T-helper 1 cell treated with Interleukin-12 subunit alpha and Interleukin-12 subunit beta and Interleukin-4 antibody, amounts not matched to agents 30 ng/mL and 1 ng/mL, for 36 hours (primary cell): ENCODE data around the gene KIR3DL3. TPM values are rescaled to one million over a fixed set of nuclear protein-coding genes. Genes with fewer than 3 reads are reported as not detected.
"Not testable (repeated sequence)": the region's sequence is repeated elsewhere in the genome, so short reads cannot be mapped to it uniquely, and the experiment has no call there.

Experiments used
- intact Hi-C: fragments of 100-400 bp; cut with micrococcal nuclease; formaldehyde crosslinking; loops from one replicate; pipeline ENCODE4 v1.15.1; 2024
- total RNA-seq: library from RNA; stranded (reverse); gene quantifications from 2 replicates; pipeline ENCODE4 v1.2.3, GENCODE V29; 2022

The KIR3DL3 gene
- total RNA-seq, 1 donor from 2014 or later, result not detected

GRCh38 chr19:54775830-54776229 lies 51.6 kb downstream of the KIR3DL3 start:
- intact Hi-C loops, result not testable (repeated sequence)

GRCh38 chr19:54777851-54778250 lies 53.6 kb downstream of the KIR3DL3 start:
- intact Hi-C loops, result not testable (repeated sequence)

- intact Hi-C loops, result not testable (repeated sequence)
Observed at GRCh38 chr19:54778896-54779295, 54.7 kb downstream of the KIR3DL3 start.

GRCh38 chr19:54782916-54783315 lies 58.7 kb downstream of the KIR3DL3 start:
- intact Hi-C loops, result not testable (repeated sequence)

Other genes with a start within 250 kb of the KIR3DL3 start
- 12.0 and 16.2 TPM in 2 replicates for gene LAIR2, start 221.6 kb upstream of the KIR3DL3 start, total RNA-seq
- gene LILRA2, start 150.7 kb upstream of the KIR3DL3 start, total RNA-seq, result 0.15 TPM in 1 of 2 replicates, not detected in the other
- gene LILRA1, start 130.8 kb upstream of the KIR3DL3 start, total RNA-seq, result not detected in 2 replicates
- not detected in 2 replicates for gene LILRB1, start 94.0 kb upstream of the KIR3DL3 start, total RNA-seq
- gene LILRB4, start 61.5 kb upstream of the KIR3DL3 start, total RNA-seq, result 0.22 TPM in 1 of 2 replicates, not detected in the other
- gene KIR2DL3, start 14.1 kb downstream of the KIR3DL3 start, total RNA-seq, result 0.34 TPM in 1 of 2 replicates, not detected in the other
- gene KIR2DL1, start 45.4 kb downstream of the KIR3DL3 start, total RNA-seq, result not detected in 2 replicates
- not detected in 2 replicates for gene KIR2DL4, start 79.2 kb downstream of the KIR3DL3 start, total RNA-seq
- gene KIR3DL1, start 92.0 kb downstream of the KIR3DL3 start, total RNA-seq, result 0.17 TPM in 1 of 2 replicates, not detected in the other
- not detected in 2 replicates for gene KIR2DS4, start 108.2 kb downstream of the KIR3DL3 start, total RNA-seq
- gene KIR3DL2, start 126.0 kb downstream of the KIR3DL3 start, total RNA-seq, result 0.80 and 0.96 TPM in 2 replicates
- not detected in 2 replicates for gene FCAR, start 149.8 kb downstream of the KIR3DL3 start, total RNA-seq
- gene NCR1, start 181.7 kb downstream of the KIR3DL3 start, total RNA-seq, result not detected in 2 replicates
- 0.12 and 0.20 TPM in 2 replicates for gene NLRP7, start 223.1 kb downstream of the KIR3DL3 start, total RNA-seq
- gene NLRP2, start 241.9 kb downstream of the KIR3DL3 start, total RNA-seq, result 23.6 TPM in 2 replicates